HepG2 (cell line): ENCODE results near the gene PTBP2. TPM values are rescaled to one million over a fixed set of nuclear protein-coding genes. Genes with fewer than 3 reads are reported as not detected.

Experiments used
- ATAC-seq: fragments of 200-7000 bp; cut with Tn5 transposase; 3 replicates; pipeline ENCODE4 v1.9.1; 2020; ENCODE audit warnings: mild to moderate bottlenecking, moderate library complexity
- BruUV-seq: library from RNA; stranded (reverse); fragments of 400-500 nt; replicated peaks from 2 replicates; lab custom pipeline; 2021; lab: Mats Ljungman, UMichigan
- CTCF ChIA-PET: fragments of 300-600 bp; formaldehyde crosslinking; extraction: SDS; loops from one replicate; lab custom pipeline; 2021; ENCODE audit warnings: low total read pairs, inconsistent platforms, low intra/inter-chr PET ratio; lab: Yijun Ruan, JAX
- POLR2A ChIA-PET: fragments of 350-600 bp; sonication (Branson Sonifier 250); formaldehyde crosslinking; loops from one replicate; lab custom pipeline; 2020; ENCODE audit warnings: antibody characterized with exemption, inconsistent platforms; lab: Yijun Ruan, JAX
- DNase-seq: peaks from one replicate; pipeline ENCODE4 v3.0.0-alpha.2; 2015; ENCODE audit warnings: low spot score
- FAIRE-seq: peaks from 3 replicates; lab custom pipeline; 2011; peaks lifted over from hg19 to GRCh38; lab: Jason Lieb, UNC
- H2AFZ ChIP-seq: one replicate; pipeline ENCODE4 v1.6.1; 2011; ENCODE audit warnings: low read length, inconsistent platforms
- H3K27ac ChIP-seq: fragments of 300-600 bp; 3 replicates; pipeline ENCODE4 v1.8.0; 2011; ENCODE audit warnings: mixed run types, mild to moderate bottlenecking, mixed read lengths, low read length, inconsistent platforms; ENCODE audit not compliant: insufficient read depth; ENCODE audit errors: extremely low read length
- H3K27me3 ChIP-seq, 2 experiments: fragments of 200-600 bp in 1 of 2; 2 replicates in 1 of 2; 3 replicates in 1 of 2; pipeline versions ENCODE4 v1.6.0 to v1.8.0; 2011; ENCODE audit warnings: low read length in 2 of 2, mild to moderate bottlenecking in 2 of 2, moderate library complexity in 2 of 2, inconsistent platforms in 1 of 2; ENCODE audit not compliant: insufficient read depth in 2 of 2, control insufficient read depth in 1 of 2
- H3K36me3 ChIP-seq, 2 experiments: fragments of 200-600 bp in 1 of 2; replicated peaks in 1 of 2; 2 replicates in 1 of 2; 3 replicates in 1 of 2; pipeline versions ENCODE4 v1.5.1 to v1.8.0; 2011; ENCODE audit warnings: low read length in 2 of 2, inconsistent platforms in 1 of 2; ENCODE audit not compliant: insufficient read depth in 2 of 2, control insufficient read depth in 1 of 2
- H3K4me1 ChIP-seq: 2 replicates; pipeline ENCODE4 v1.5.1; 2012; ENCODE audit warnings: low read length, inconsistent platforms; ENCODE audit not compliant: insufficient read depth
- H3K4me2 ChIP-seq: 2 replicates; pipeline ENCODE4 v1.6.0; 2011; ENCODE audit warnings: low read depth, low read length, inconsistent platforms
- H3K4me3 ChIP-seq, 3 experiments: fragments of 200-600 bp in 1 of 3; sonication (generic), shearing (Covaris generic) in 1 of 3; replicated peaks in 1 of 3; 2 replicates each; pipeline ENCODE4 v1.5.1; 2011 to 2016; ENCODE audit warnings: low read length in 3 of 3, inconsistent platforms in 2 of 3, low read depth in 2 of 3, mild to moderate bottlenecking in 2 of 3, control low read depth in 1 of 3, mixed read lengths in 1 of 3; ENCODE audit not compliant: insufficient read depth in 1 of 3
- H3K79me2 ChIP-seq: one replicate; pipeline ENCODE4 v1.6.1; 2011; ENCODE audit warnings: low read length, inconsistent platforms; ENCODE audit not compliant: insufficient read depth
- H3K9ac ChIP-seq: 2 replicates; pipeline ENCODE4 v1.6.0; 2011; ENCODE audit warnings: mild to moderate bottlenecking, low read depth, low read length, inconsistent platforms; ENCODE audit not compliant: insufficient read depth
- H3K9me3 ChIP-seq: 2 replicates; pipeline ENCODE4 v1.5.1; 2012; ENCODE audit warnings: mild to moderate bottlenecking, low read length
- H4K20me1 ChIP-seq: 2 replicates; pipeline ENCODE4 v1.6.0; 2011; ENCODE audit warnings: inconsistent platforms, mild to moderate bottlenecking, low read length, moderate library complexity; ENCODE audit not compliant: insufficient read depth
- CREM ChIP-seq, 2 experiments: sonication (generic) in 1 of 2; formaldehyde crosslinking in 1 of 2; IDR thresholded peaks; 2 replicates each; pipeline versions ENCODE4 v1.4.0 to v1.6.1; 2016 to 2020; ENCODE audit warnings: antibody characterized with exemption in 1 of 2, mild to moderate bottlenecking in 1 of 2, missing genetic modification reagents in 1 of 2
- IRF2 ChIP-seq: IDR thresholded peaks from 2 replicates; pipeline ENCODE4 v1.6.1; 2018; ENCODE audit warnings: missing genetic modification reagents, missing compliant biosample characterization
- PCBP2 ChIP-seq: fragments of 200-400 bp; formaldehyde crosslinking; optimal IDR thresholded peaks from 2 replicates; pipeline ENCODE3; 2018; ENCODE audit warnings: low read length, low read depth; ENCODE audit not compliant: poor library complexity, severe bottlenecking
- SMAD3 ChIP-seq: sonication (generic); formaldehyde crosslinking; IDR thresholded peaks from 2 replicates; pipeline ENCODE4 v1.4.0; 2020; ENCODE audit warnings: missing genetic modification reagents
- SP140L ChIP-seq: sonication (generic); formaldehyde crosslinking; IDR thresholded peaks from 2 replicates; pipeline ENCODE4 v1.4.0; 2020; ENCODE audit warnings: missing genetic modification reagents, borderline replicate concordance
- TCF12 ChIP-seq, 2 experiments: fragments of 450-650 bp in 1 of 2; sonication (generic) in 1 of 2; formaldehyde crosslinking in 1 of 2; IDR thresholded peaks; 2 replicates each; pipeline versions ENCODE4 v1.6.1 to v1.8.0; 2017 to 2022; ENCODE audit warnings: antibody characterized with exemption in 1 of 2, mild to moderate bottlenecking in 1 of 2, missing genetic modification reagents in 1 of 2, moderate library complexity in 1 of 2
- THYN1 ChIP-seq: sonication (generic); formaldehyde crosslinking; IDR thresholded peaks from 2 replicates; pipeline ENCODE4 v1.8.1; 2023; ENCODE audit warnings: low read depth, mild to moderate bottlenecking, moderate library complexity, missing genetic modification reagents, borderline replicate concordance
- ZBTB7B ChIP-seq: sonication (generic); formaldehyde crosslinking; IDR thresholded peaks from 2 replicates; pipeline ENCODE4 v1.4.0; 2020; ENCODE audit warnings: missing genetic modification reagents
- ZNF569 ChIP-seq: sonication (generic); formaldehyde crosslinking; IDR thresholded peaks from 2 replicates; pipeline ENCODE4 v1.5.0; 2020; ENCODE audit warnings: mild to moderate bottlenecking, missing genetic modification reagents, moderate library complexity, borderline replicate concordance
- ZNF674 ChIP-seq: sonication (generic); formaldehyde crosslinking; IDR thresholded peaks from 2 replicates; pipeline ENCODE4 v1.5.0; 2020; ENCODE audit warnings: low read depth, mild to moderate bottlenecking, missing genetic modification reagents
- ZNF746 ChIP-seq: sonication (generic); formaldehyde crosslinking; IDR thresholded peaks from 2 replicates; pipeline ENCODE4 v1.8.0; 2022; ENCODE audit warnings: mild to moderate bottlenecking, missing genetic modification reagents
- ZNF772 ChIP-seq: sonication (generic); formaldehyde crosslinking; IDR thresholded peaks from 2 replicates; pipeline ENCODE4 v1.5.0; 2020; ENCODE audit warnings: mild to moderate bottlenecking, missing genetic modification reagents
- ZSCAN25 ChIP-seq: sonication (generic); formaldehyde crosslinking; IDR thresholded peaks from 2 replicates; pipeline ENCODE4 v1.8.0; 2022; ENCODE audit warnings: mild to moderate bottlenecking, missing genetic modification reagents
- WGBS: methylation state at CpG from one replicate; pipeline ENCODE4 v1.1.6; 2017; ENCODE audit warnings: low lambda C conversion rate; 5-methylcytosine and 5-hydroxymethylcytosine counted together
- in situ Hi-C: cut with HindIII; loops from 2 replicates; pipeline ENCODE4 v1.10.0; 2017; ENCODE audit warnings: low pct_unique_long_range_greater_than_20kb; ENCODE audit not compliant: extremely low pct_ligation_motif_present
- intact Hi-C: fragments of 100-400 bp; cut with micrococcal nuclease; formaldehyde crosslinking; loops from one replicate; pipeline ENCODE4 v1.10.0; 2022; ENCODE audit not compliant: unreplicated experiment
- polyA plus RNA-seq, 8 experiments: library from polyadenylated mRNA; depleted of rRNA in 3 of 8; stranded (reverse) in 7 of 8; unstranded in 1 of 8; fragments of >200 nt; fragmentation: Illumina TruSeq in 4 of 8; extraction: Trizol in 4 of 8; gene quantifications; 2 replicates each; pipeline versions ENCODE4 v1.2.1 to v1.2.3, GENCODE V29; 2011 to 2016; ENCODE audit warnings: low read depth in 4 of 8, missing spikeins in 1 of 8, mixed read lengths in 1 of 8; ENCODE audit not compliant: insufficient read depth in 1 of 8
- total RNA-seq, 5 experiments: library from RNA; depleted of rRNA; stranded (reverse); fragments of >200 nt; fragmentation: Illumina TruSeq; extraction: Trizol; gene quantifications; 2 replicates each; pipeline ENCODE4 v1.2.3, GENCODE V29; 2016; ENCODE audit warnings: low read depth in 1 of 5
- TF ChIP-seq, protein P1 (sequence below): IDR thresholded peaks from 2 replicates; pipeline ENCODE4 v1.6.1; 2016; ENCODE audit warnings: missing compliant biosample characterization, missing genetic modification reagents, borderline replicate concordance
- TF ChIP-seq, protein P2 (sequence below), 2 experiments: fragments of 450-650 bp in 1 of 2; sonication (generic) in 1 of 2; formaldehyde crosslinking; IDR thresholded peaks; 2 replicates each; pipeline versions ENCODE4 v1.5.0 to v1.8.0; 2020 to 2022; ENCODE audit warnings: mild to moderate bottlenecking in 1 of 2, missing genetic modification reagents in 1 of 2
- TF ChIP-seq, protein P3 (sequence below): sonication (generic); formaldehyde crosslinking; IDR thresholded peaks from 2 replicates; pipeline ENCODE4 v1.5.0; 2020; ENCODE audit warnings: mild to moderate bottlenecking, low read depth, missing genetic modification reagents, borderline replicate concordance
- TF ChIP-seq, protein P4 (sequence below): IDR thresholded peaks from 2 replicates; pipeline ENCODE4 v1.6.1; 2016; ENCODE audit warnings: missing compliant biosample characterization, missing genetic modification reagents, borderline replicate concordance
- TF ChIP-seq, protein P5 (sequence below): sonication (generic); formaldehyde crosslinking; IDR thresholded peaks from 2 replicates; pipeline ENCODE4 v1.5.0; 2020; ENCODE audit warnings: mild to moderate bottlenecking, missing genetic modification reagents, moderate library complexity

The PTBP2 gene
- total and polyA plus RNA-seq, 2 of the 13 experiments (the other 11 are each of a cell fraction or from before 2014, with no cell fraction given) = 10.5 to 14.1 TPM

- intact Hi-C loops = no loop called here
- Histone ChIP-seq H4K20me1 (no peaks in the 10 kb centered on the region), H3K27ac (no peak overlapping the region), H2AFZ (no peak overlapping the region), H3K9ac (no peak overlapping the region), H3K36me3 (0 out of 5 replicates have a peak, but pooled peaks cover 0 to 3% of the 10 kb centered on the region in 2 experiments), H3K27me3 (no peaks in the 10 kb centered on the region), H3K4me3 (no peak overlapping the region)
- ChIA-PET POLR2A (no interaction called here), CTCF (no interaction called here)
- FAIRE-seq (no peak), ATAC-seq (no peak)
- no TSS peak for BruUV-seq
- in situ Hi-C loops = no loop called here
- no peak for TF ChIP-seq THYN1 (CRISPR knock-in tag)
- no peak for TF ChIP-seq ZBTB7B (CRISPR knock-in tag)
- TF ChIP-seq, protein P1, sequence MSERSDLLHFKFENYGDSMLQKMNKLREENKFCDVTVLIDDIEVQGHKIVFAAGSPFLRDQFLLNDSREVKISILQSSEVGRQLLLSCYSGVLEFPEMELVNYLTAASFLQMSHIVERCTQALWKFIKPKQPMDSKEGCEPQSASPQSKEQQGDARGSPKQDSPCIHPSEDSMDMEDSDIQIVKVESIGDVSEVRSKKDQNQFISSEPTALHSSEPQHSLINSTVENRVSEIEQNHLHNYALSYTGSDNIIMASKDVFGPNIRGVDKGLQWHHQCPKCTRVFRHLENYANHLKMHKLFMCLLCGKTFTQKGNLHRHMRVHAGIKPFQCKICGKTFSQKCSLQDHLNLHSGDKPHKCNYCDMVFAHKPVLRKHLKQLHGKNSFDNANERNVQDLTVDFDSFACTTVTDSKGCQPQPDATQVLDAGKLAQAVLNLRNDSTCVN (CRISPR knock-in tag) = no peak
- TF ChIP-seq CREM (IDR thresholded peaks at IDR 0.05) = no peak
- TF ChIP-seq CREM (CRISPR knock-in tag; IDR thresholded peaks at IDR 0.05) = no peak
- no peak for TF ChIP-seq ZNF569 (CRISPR knock-in tag)
- no peak for TF ChIP-seq SP140L (CRISPR knock-in tag)
- TF ChIP-seq ZNF674 (CRISPR knock-in tag) = no peak
- TF ChIP-seq, protein P2, sequence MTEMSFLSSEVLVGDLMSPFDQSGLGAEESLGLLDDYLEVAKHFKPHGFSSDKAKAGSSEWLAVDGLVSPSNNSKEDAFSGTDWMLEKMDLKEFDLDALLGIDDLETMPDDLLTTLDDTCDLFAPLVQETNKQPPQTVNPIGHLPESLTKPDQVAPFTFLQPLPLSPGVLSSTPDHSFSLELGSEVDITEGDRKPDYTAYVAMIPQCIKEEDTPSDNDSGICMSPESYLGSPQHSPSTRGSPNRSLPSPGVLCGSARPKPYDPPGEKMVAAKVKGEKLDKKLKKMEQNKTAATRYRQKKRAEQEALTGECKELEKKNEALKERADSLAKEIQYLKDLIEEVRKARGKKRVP (CRISPR knock-in tag; IDR thresholded peaks at IDR 0.05) = no peak
- no peak for TF ChIP-seq ZNF746
- no peak for TF ChIP-seq ZNF772 (CRISPR knock-in tag)
- TF ChIP-seq IRF2 = no peak
- TF ChIP-seq PCBP2 = no peak
- TF ChIP-seq, protein P3, sequence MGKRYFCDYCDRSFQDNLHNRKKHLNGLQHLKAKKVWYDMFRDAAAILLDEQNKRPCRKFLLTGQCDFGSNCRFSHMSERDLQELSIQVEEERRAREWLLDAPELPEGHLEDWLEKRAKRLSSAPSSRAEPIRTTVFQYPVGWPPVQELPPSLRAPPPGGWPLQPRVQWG (CRISPR knock-in tag) = no peak
- TF ChIP-seq SMAD3 (CRISPR knock-in tag) = no peak
- TF ChIP-seq, protein P4, sequence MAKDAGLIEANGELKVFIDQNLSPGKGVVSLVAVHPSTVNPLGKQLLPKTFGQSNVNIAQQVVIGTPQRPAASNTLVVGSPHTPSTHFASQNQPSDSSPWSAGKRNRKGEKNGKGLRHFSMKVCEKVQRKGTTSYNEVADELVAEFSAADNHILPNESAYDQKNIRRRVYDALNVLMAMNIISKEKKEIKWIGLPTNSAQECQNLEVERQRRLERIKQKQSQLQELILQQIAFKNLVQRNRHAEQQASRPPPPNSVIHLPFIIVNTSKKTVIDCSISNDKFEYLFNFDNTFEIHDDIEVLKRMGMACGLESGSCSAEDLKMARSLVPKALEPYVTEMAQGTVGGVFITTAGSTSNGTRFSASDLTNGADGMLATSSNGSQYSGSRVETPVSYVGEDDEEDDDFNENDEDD (CRISPR knock-in tag) = no peak
- TF ChIP-seq, protein P5, sequence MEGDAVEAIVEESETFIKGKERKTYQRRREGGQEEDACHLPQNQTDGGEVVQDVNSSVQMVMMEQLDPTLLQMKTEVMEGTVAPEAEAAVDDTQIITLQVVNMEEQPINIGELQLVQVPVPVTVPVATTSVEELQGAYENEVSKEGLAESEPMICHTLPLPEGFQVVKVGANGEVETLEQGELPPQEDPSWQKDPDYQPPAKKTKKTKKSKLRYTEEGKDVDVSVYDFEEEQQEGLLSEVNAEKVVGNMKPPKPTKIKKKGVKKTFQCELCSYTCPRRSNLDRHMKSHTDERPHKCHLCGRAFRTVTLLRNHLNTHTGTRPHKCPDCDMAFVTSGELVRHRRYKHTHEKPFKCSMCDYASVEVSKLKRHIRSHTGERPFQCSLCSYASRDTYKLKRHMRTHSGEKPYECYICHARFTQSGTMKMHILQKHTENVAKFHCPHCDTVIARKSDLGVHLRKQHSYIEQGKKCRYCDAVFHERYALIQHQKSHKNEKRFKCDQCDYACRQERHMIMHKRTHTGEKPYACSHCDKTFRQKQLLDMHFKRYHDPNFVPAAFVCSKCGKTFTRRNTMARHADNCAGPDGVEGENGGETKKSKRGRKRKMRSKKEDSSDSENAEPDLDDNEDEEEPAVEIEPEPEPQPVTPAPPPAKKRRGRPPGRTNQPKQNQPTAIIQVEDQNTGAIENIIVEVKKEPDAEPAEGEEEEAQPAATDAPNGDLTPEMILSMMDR = no peak
- no peak for TF ChIP-seq ZSCAN25 (CRISPR knock-in tag)
- no peak for TF ChIP-seq TCF12 (IDR thresholded peaks at IDR 0.05)
- no peak for TF ChIP-seq TCF12 (CRISPR knock-in tag; IDR thresholded peaks at IDR 0.05)
- TF ChIP-seq, all 625 proteins: peak for 0
- Histone ChIP-seq H3K9me3 (no peaks in the 10 kb centered on the region), H3K4me1 (no peaks in the 10 kb centered on the region), H3K79me2 (no peaks in the 10 kb centered on the region), H3K4me2 (no peak overlapping the region)
- DNase-seq = no peak
- 91% methylated on average over 1 of the region's 1 CpG for WGBS
Measured at GRCh38 chr1:96820107-96820506, 98.5 kb downstream of the PTBP2 start.
